Natural killer cell (primary cell): Measurements from ENCODE around the gene CCR7. TPM values are rescaled to one million over a fixed set of nuclear protein-coding genes. Genes with fewer than 3 reads are reported as not detected.

Experiments
- ATAC-seq, 3 donors: fragments of 150-1000 bp in 2 of 3; fragments of 200-7000 bp in 1 of 3; cut with Tn5 transposase; 1 replicate in 1 of 3; 2 replicates in 2 of 3; pipeline ENCODE4 v1.10.0; 2021; ENCODE audit warnings: mild to moderate bottlenecking in 2 of 3, moderate library complexity in 2 of 3
- DNase-seq, 2 donors: peaks; one replicate each; pipeline versions ENCODE4 v3.0.0 to v3.0.0-alpha.2; 2013 to 2021; ENCODE audit warnings: mixed read lengths in 1 of 2
- H3K27ac ChIP-seq: one replicate; pipeline ENCODE4 v1.5.1; 2013; ENCODE audit warnings: mild to moderate bottlenecking, low read length
- H3K27me3 ChIP-seq: one replicate; pipeline ENCODE4 v1.6.1; 2013; ENCODE audit warnings: low read length; ENCODE audit not compliant: control insufficient read depth, insufficient read depth
- H3K36me3 ChIP-seq: one replicate; pipeline ENCODE4 v1.6.1; 2013; ENCODE audit warnings: low read length; ENCODE audit not compliant: control insufficient read depth, insufficient read depth
- H3K4me1 ChIP-seq: one replicate; pipeline ENCODE4 v1.6.1; 2013; ENCODE audit warnings: low read length; ENCODE audit not compliant: control insufficient read depth, insufficient read depth
- H3K4me3 ChIP-seq: one replicate; pipeline ENCODE4 v1.5.1; 2013; ENCODE audit warnings: low read length
- H3K9me3 ChIP-seq: one replicate; pipeline ENCODE4 v1.6.1; 2013; ENCODE audit warnings: low read length; ENCODE audit not compliant: control insufficient read depth, insufficient read depth
- H3K27ac Mint-ChIP-seq, 2 donors: one replicate each; pipeline ENCODE4 v1.8.0; 2022; ENCODE audit warnings: mild to moderate bottlenecking in 2 of 2, mixed read lengths in 2 of 2, moderate library complexity in 1 of 2
- H3K27me3 Mint-ChIP-seq, 2 donors: one replicate each; pipeline ENCODE4 v1.8.0; 2022; ENCODE audit warnings: low read depth in 2 of 2, mixed read lengths in 2 of 2
- H3K36me3 Mint-ChIP-seq: one replicate; pipeline ENCODE4 v1.8.0; 2022; ENCODE audit warnings: mixed read lengths
- H3K4me1 Mint-ChIP-seq, 2 donors: one replicate each; pipeline ENCODE4 v1.8.0; 2022; ENCODE audit warnings: mixed read lengths in 2 of 2
- H3K4me3 Mint-ChIP-seq: one replicate; pipeline ENCODE4 v1.8.0; 2022; ENCODE audit warnings: mild to moderate bottlenecking, moderate library complexity, mixed read lengths
- H3K9me3 Mint-ChIP-seq, 2 donors: one replicate each; pipeline ENCODE4 v1.8.0; 2022; ENCODE audit warnings: mixed read lengths in 2 of 2
- CTCF ChIP-seq: fragments of 200-600 bp; IDR thresholded peaks from one replicate; pipeline ENCODE4 v1.8.0; 2022; ENCODE audit warnings: antibody characterized with exemption
- WGBS: methylation state at CpG from one replicate; pipeline ENCODE4 v1.1.7; 2013; ENCODE audit warnings: missing lambda C conversion rate; ENCODE audit not compliant: insufficient coverage; 5-methylcytosine and 5-hydroxymethylcytosine counted together
- intact Hi-C: fragments of 100-400 bp; cut with micrococcal nuclease; formaldehyde crosslinking; loops from one replicate; pipeline ENCODE4 v1.14.2; 2022
- total RNA-seq, 4 donors: library from RNA; stranded (reverse); fragments of 120-200 nt in 1 of 4; gene quantifications; one replicate each; pipeline versions ENCODE4 v1.2.3 to v1.2.4, GENCODE V29; 2013 to 2022

The CCR7 gene
- total RNA-seq, 3 donors from 2014 or later (not counting 1 experiment from before 2014, with no cell fraction given), result 3.2 to 8.0 (median 6.6) TPM

DNA sequence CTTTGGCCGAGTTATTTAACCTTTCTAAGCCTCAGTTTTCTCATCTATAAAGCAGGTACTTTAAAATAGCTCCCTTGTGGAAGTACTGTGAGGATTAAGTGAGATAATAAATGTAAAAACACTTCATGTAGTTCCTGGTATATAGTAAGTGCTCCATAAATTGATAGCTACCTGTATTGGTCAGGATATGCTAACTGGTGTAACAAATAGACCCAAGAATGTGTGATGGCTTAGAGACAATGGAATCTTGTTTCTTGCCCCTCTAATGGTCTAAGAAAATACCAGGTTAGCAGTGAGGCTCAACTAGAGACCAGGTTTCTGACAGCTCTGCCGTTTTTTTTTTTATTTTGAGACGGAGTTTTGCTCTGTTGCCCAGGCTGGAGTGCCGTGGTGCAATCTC lies 29.8 kb downstream of the CCR7 start:
- Histone ChIP-seq H3K27ac (no peak overlapping the region), H3K27me3 (no peaks in the 10 kb centered on the region), H3K9me3 (no peaks in the 10 kb centered on the region), H3K4me3 (no peak overlapping the region), H3K36me3 (no peaks in the 10 kb centered on the region), H3K4me1 (peaks cover 90% of the 10 kb centered on the region)
- 96% methylated on average over 3 of the region's 4 CpGs for WGBS
- Mint-ChIP-seq H3K4me3 (no peak overlapping the region), H3K27ac (no peak overlapping the region), H3K36me3 (no peaks in the 10 kb centered on the region), H3K4me1 (peaks cover 42 to 59% of the 10 kb centered on the region in 2 donors), H3K27me3 (peaks cover 11 to 20% of the 10 kb centered on the region in 2 donors), H3K9me3 (no peaks in the 10 kb centered on the region)
- intact Hi-C loops, result no loop called here
- no peak for TF ChIP-seq CTCF
- no peak for DNase-seq
- no peak for ATAC-seq

GRCh38 chr17:40534371-40535189 lies 30.7 kb downstream of the CCR7 start:
- H3K4me1 ChIP-seq, result peaks cover 89% of the 10 kb centered on the region
- H3K36me3 Mint-ChIP-seq, result no peaks in the 10 kb centered on the region
- H3K9me3 Mint-ChIP-seq, result no peaks in the 10 kb centered on the region
- H3K27me3 ChIP-seq, result no peaks in the 10 kb centered on the region
- WGBS, result 84% methylated on average over 11 of the region's 11 CpGs
- intact Hi-C loops, result loop anchor here (5.0 kb wide), 1 partner anchor 232 kb away; no protein-coding TSS in a partner anchor
- H3K27ac ChIP-seq, result peak overlapping the region; percentile 63
- peaks cover 39 to 53% of the 10 kb centered on the region in 2 donors for H3K4me1 Mint-ChIP-seq
- ATAC-seq (no peak), DNase-seq (peak in 1 of 2 donors; percentile 26)
- H3K36me3 ChIP-seq, result no peaks in the 10 kb centered on the region
- peak overlapping the region; percentile 28 to 86 for H3K27ac Mint-ChIP-seq
- H3K9me3 ChIP-seq, result no peaks in the 10 kb centered on the region
- H3K4me3 Mint-ChIP-seq, result no peak overlapping the region
- peaks cover 11 to 20% of the 10 kb centered on the region in 2 donors for H3K27me3 Mint-ChIP-seq
- no peak overlapping the region for H3K4me3 ChIP-seq
- no peak for TF ChIP-seq CTCF

- Mint-ChIP-seq H3K27ac (peak overlapping the region; percentile 81 to 86), H3K9me3 (no peaks in the 10 kb centered on the region), H3K4me3 (peak overlapping the region; percentile 63), H3K4me1 (peaks cover 42 to 52% of the 10 kb centered on the region in 2 donors), H3K27me3 (peaks cover 11 to 17% of the 10 kb centered on the region in 2 donors), H3K36me3 (no peaks in the 10 kb centered on the region)
- Histone ChIP-seq H3K4me3 (no peak overlapping the region), H3K9me3 (no peaks in the 10 kb centered on the region), H3K27me3 (no peaks in the 10 kb centered on the region), H3K36me3 (no peaks in the 10 kb centered on the region), H3K27ac (peak overlapping the region; percentile 63), H3K4me1 (peaks cover 89% of the 10 kb centered on the region)
- DNase-seq (peak in 1 of 2 donors; percentile 35), ATAC-seq (no peak)
- WGBS, result 68% methylated on average over 4 of the region's 4 CpGs
- intact Hi-C loops, result loop anchor here (1.0 to 5.0 kb wide), 5 partner anchors 54 to 232 kb away; no protein-coding TSS in a partner anchor
- no peak for TF ChIP-seq CTCF
These were observed 31.4 kb downstream of the CCR7 start for GRCh38 chr17:40533896-40534295.
